Measurements from ENCODE around the gene MRPS27. TPM values are rescaled to one million over a fixed set of nuclear protein-coding genes. Genes with fewer than 3 reads are reported as not detected.

The MRPS27 gene
- total and polyA plus RNA-seq, 10 donors, result 23.5 to 55.5 (median 42.6) TPM

GRCh38 chr5:72295539-72295938, 24.5 kb downstream of the MRPS27 start:
- no peak for DNase-seq
- Histone ChIP-seq H3K27ac (no peak overlapping the region), H3K9me3 (no peaks in the 10 kb centered on the region), H3K27me3 (replicated peaks in 1 of 7) (no peaks in the 10 kb centered on the region), H3K4me1 (peaks cover 0 to 73% (median 23%) of the 10 kb centered on the region in 6 donors), H3K4me3 (no peak overlapping the region), H3K36me3 (peaks cover 0 to 42% (median 4%) of the 10 kb centered on the region in 6 donors)
- TF ChIP-seq CTCF (IDR thresholded peaks at IDR 0.05 in 8 of 11, conservative IDR thresholded peaks at IDR 0.05 in 3 of 11), result no peak
- no peak for TF ChIP-seq POLR2A (IDR thresholded peaks at IDR 0.05)
- TF ChIP-seq POLR2AphosphoS5 (IDR thresholded peaks at IDR 0.05), result no peak
- intact Hi-C loops (cut with DNase I; ENCODE audit: low total_unique reads), result no loop called here
- WGBS, 5 donors, result 81 to 89% (median 85%) methylated on average over 4 of the region's 4 CpGs

GRCh38 chr5:72294473-72294872, 25.6 kb downstream of the MRPS27 start:
- H3K27me3 ChIP-seq (replicated peaks in 1 of 7), result no peaks in the 10 kb centered on the region
- no peak for TF ChIP-seq POLR2AphosphoS5 (IDR thresholded peaks at IDR 0.05)
- TF ChIP-seq POLR2A (IDR thresholded peaks at IDR 0.05), result no peak
- TF ChIP-seq CTCF (IDR thresholded peaks at IDR 0.05 in 8 of 11, conservative IDR thresholded peaks at IDR 0.05 in 3 of 11), result no peak
- H3K4me3 ChIP-seq, result no peak overlapping the region
- intact Hi-C loops (cut with DNase I; ENCODE audit: low total_unique reads), result no loop called here
- no peaks in the 10 kb centered on the region for H3K9me3 ChIP-seq
- H3K27ac ChIP-seq, result peak overlapping the region in 3 of 8 donors; percentile 6 to 50 (median 40)
- DNase-seq, result no peak
- 64 to 79% (median 76%) methylated on average over 2 of the region's 2 CpGs for WGBS, 5 donors
- H3K36me3 ChIP-seq, result peaks cover 0 to 52% (median 4%) of the 10 kb centered on the region in 6 donors
- peaks cover 0 to 62% (median 19%) of the 10 kb centered on the region in 6 donors for H3K4me1 ChIP-seq

- Histone ChIP-seq H3K4me3 (no peak overlapping the region), H3K27me3 (replicated peaks in 1 of 7) (no peaks in the 10 kb centered on the region), H3K9me3 (no peaks in the 10 kb centered on the region), H3K4me1 (peaks cover 0 to 60% (median 17%) of the 10 kb centered on the region in 6 donors), H3K27ac (peak overlapping the region in 4 of 8 donors; percentile 6 to 50 (median 24)), H3K36me3 (peaks cover 0 to 61% (median 4%) of the 10 kb centered on the region in 6 donors)
- no peak for TF ChIP-seq CTCF (IDR thresholded peaks at IDR 0.05 in 8 of 11, conservative IDR thresholded peaks at IDR 0.05 in 3 of 11)
- no peak for TF ChIP-seq POLR2AphosphoS5 (IDR thresholded peaks at IDR 0.05)
- no peak for TF ChIP-seq POLR2A (IDR thresholded peaks at IDR 0.05)
- intact Hi-C loops (cut with DNase I; ENCODE audit: low total_unique reads), result no loop called here
- no peak for DNase-seq
- WGBS, 5 donors, result 67 to 73% (median 71%) methylated on average over 3 of the region's 3 CpGs
Observed at GRCh38 chr5:72293495-72294055, 26.5 kb downstream of the MRPS27 start.

GRCh38 chr5:72292411-72292810, 27.6 kb downstream of the MRPS27 start:
- Histone ChIP-seq H3K27me3 (replicated peaks in 1 of 7) (no peaks in the 10 kb centered on the region), H3K36me3 (peaks cover 0 to 71% (median 4%) of the 10 kb centered on the region in 6 donors), H3K27ac (no peak overlapping the region), H3K9me3 (no peaks in the 10 kb centered on the region), H3K4me3 (no peak overlapping the region), H3K4me1 (peaks cover 0 to 52% (median 15%) of the 10 kb centered on the region in 6 donors)
- DNase-seq, result no peak
- intact Hi-C loops (cut with DNase I; ENCODE audit: low total_unique reads), result no loop called here
- WGBS, 5 donors, result 96 to 100% (median 100%) methylated on average over 1 of the region's 1 CpG
- TF ChIP-seq POLR2A (IDR thresholded peaks at IDR 0.05) (no peak), POLR2AphosphoS5 (IDR thresholded peaks at IDR 0.05) (no peak), CTCF (IDR thresholded peaks at IDR 0.05 in 8 of 11, conservative IDR thresholded peaks at IDR 0.05 in 3 of 11) (no peak)

Measured in spleen (tissue), 11 donors.